NT2/D1 (cell line): Measurements from ENCODE around the gene AQP9.

ENCODE experiments used
- YY1 ChIP-seq: IDR thresholded peaks from 2 replicates; pipeline ENCODE4 v1.6.1; 2011; ENCODE audit not compliant: insufficient read length, insufficient read depth
- ZNF274 ChIP-seq: IDR thresholded peaks from 2 replicates; pipeline ENCODE4 v1.6.1; 2011; ENCODE audit warnings: mild to moderate bottlenecking, low read depth, low read length

GRCh38 chr15:58232281-58233065, 94.3 kb downstream of the AQP9 start:
- TF ChIP-seq ZNF274 (no peak), YY1 (no peak)
